ENCODE data around the gene HCST. TPM values are rescaled to one million over a fixed set of nuclear protein-coding genes. Genes with fewer than 3 reads are reported as not detected.

HCST gene, protein sequence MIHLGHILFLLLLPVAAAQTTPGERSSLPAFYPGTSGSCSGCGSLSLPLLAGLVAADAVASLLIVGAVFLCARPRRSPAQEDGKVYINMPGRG
- total RNA-seq (10 to 100 TPM in 1 of 5 donors, 1 to 10 TPM in 1, not detected in 3; 5.0 to 12.5 TPM), polyA plus RNA-seq (10 to 100 TPM in 1 of 3 donors, 1 to 10 TPM in 2; 8.2 to 11.3 (median 9.2) TPM)
- long read RNA-seq, donor 1, partial matches to known transcripts: 0 of 1 reads
- long read RNA-seq, donor 1, other reads (novel, unspliced or antisense): 0 of 1 reads
- long read RNA-seq, donor 2, partial matches to known transcripts: 0 of 1 reads
- long read RNA-seq, donor 2, other reads (novel, unspliced or antisense): 0 of 1 reads
- long read RNA-seq, donor 3: 0 reads
- long read RNA-seq, donor 4, partial matches to known transcripts: 0 of 1 reads
- long read RNA-seq, donor 4, other reads (novel, unspliced or antisense): 0 of 1 reads
- long read RNA-seq, donor 5, partial matches to known transcripts: 0 of 3 reads
- long read RNA-seq, donor 5, other reads (novel, unspliced or antisense): 0 of 3 reads
- long read RNA-seq, donor 6, transcript HCST-201 (4 exons, 613 nt): major isoform, 5 of 6 reads
- long read RNA-seq, donor 6, partial matches to known transcripts: 0 of 6 reads
- long read RNA-seq, donor 6, other reads (novel, unspliced or antisense): 0 of 6 reads
- long read RNA-seq, donor 7, partial matches to known transcripts: 0 of 1 reads
- long read RNA-seq, donor 7, other reads (novel, unspliced or antisense): 0 of 1 reads
- long read RNA-seq, donor 8, partial matches to known transcripts: 0 of 1 reads
- long read RNA-seq, donor 8, other reads (novel, unspliced or antisense): 0 of 1 reads
- long read RNA-seq, donor 9, partial matches to known transcripts: 0 of 2 reads
- long read RNA-seq, donor 9, other reads (novel, unspliced or antisense): 0 of 2 reads
- long read RNA-seq, donor 10, partial matches to known transcripts: 0 of 1 reads
- long read RNA-seq, donor 10, other reads (novel, unspliced or antisense): 0 of 1 reads

GRCh38 chr19:35901854-35902661 lies at the start of gene HCST:
Gene HCST, plus strand, starts transcription at chr19:35902529. Its CDS starts 65 bp downstream, at chr19:35902594.
- H3K4me1 ChIP-seq: peaks cover 36 to 75% (median 47%) of the 10 kb centered on the region in 4 donors
- no peaks in the 10 kb centered on the region for H3K27me3 ChIP-seq
- TF ChIP-seq POLR2AphosphoS5 (IDR thresholded peaks at IDR 0.05): no peak
- TF ChIP-seq EP300 (IDR thresholded peaks at IDR 0.05): no peak
- TF ChIP-seq, protein P1, sequence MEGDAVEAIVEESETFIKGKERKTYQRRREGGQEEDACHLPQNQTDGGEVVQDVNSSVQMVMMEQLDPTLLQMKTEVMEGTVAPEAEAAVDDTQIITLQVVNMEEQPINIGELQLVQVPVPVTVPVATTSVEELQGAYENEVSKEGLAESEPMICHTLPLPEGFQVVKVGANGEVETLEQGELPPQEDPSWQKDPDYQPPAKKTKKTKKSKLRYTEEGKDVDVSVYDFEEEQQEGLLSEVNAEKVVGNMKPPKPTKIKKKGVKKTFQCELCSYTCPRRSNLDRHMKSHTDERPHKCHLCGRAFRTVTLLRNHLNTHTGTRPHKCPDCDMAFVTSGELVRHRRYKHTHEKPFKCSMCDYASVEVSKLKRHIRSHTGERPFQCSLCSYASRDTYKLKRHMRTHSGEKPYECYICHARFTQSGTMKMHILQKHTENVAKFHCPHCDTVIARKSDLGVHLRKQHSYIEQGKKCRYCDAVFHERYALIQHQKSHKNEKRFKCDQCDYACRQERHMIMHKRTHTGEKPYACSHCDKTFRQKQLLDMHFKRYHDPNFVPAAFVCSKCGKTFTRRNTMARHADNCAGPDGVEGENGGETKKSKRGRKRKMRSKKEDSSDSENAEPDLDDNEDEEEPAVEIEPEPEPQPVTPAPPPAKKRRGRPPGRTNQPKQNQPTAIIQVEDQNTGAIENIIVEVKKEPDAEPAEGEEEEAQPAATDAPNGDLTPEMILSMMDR (IDR thresholded peaks at IDR 0.05): no peak
- no peak for TF ChIP-seq POLR2A (IDR thresholded peaks at IDR 0.05)
- H3K9me3 ChIP-seq: no peaks in the 10 kb centered on the region
- H3K27ac ChIP-seq: peak within 1 kb of the TSS; percentile 65 to 95 (median 93)
- peaks cover 0 to 10% (median 5%) of the 10 kb centered on the region in 4 donors for H3K36me3 ChIP-seq
- peak within 1 kb of the TSS; percentile 25 to 95 (median 32) for H3K4me3 ChIP-seq
- intact Hi-C loops (cut with DNase I; ENCODE audit: low total_unique reads): no loop called here
- peak in 1 of 2 donors; percentile 51 for DNase-seq
- 43 to 51% (median 48%) methylated on average over 6 of the region's 6 CpGs for WGBS, 5 donors

- 70 to 75% (median 73%) methylated on average over 8 of the region's 8 CpGs for WGBS, 5 donors
- Histone ChIP-seq H3K27ac (no peak overlapping the region), H3K36me3 (no peaks in the 10 kb centered on the region), H3K4me3 (no peak overlapping the region), H3K27me3 (peaks cover 12 to 100% (median 65%) of the 10 kb centered on the region in 3 donors), H3K4me1 (peaks cover 15 to 18% (median 17%) of the 10 kb centered on the region in 4 donors), H3K9me3 (no peaks in the 10 kb centered on the region)
- no peak for DNase-seq
- intact Hi-C loops (cut with DNase I; ENCODE audit: low total_unique reads): no loop called here
- no peak for TF ChIP-seq EP300 (IDR thresholded peaks at IDR 0.05)
- no peak for TF ChIP-seq POLR2A (IDR thresholded peaks at IDR 0.05)
- TF ChIP-seq POLR2AphosphoS5 (IDR thresholded peaks at IDR 0.05): no peak
- TF ChIP-seq, protein P1 (IDR thresholded peaks at IDR 0.05): no peak
Measured at GRCh38 chr19:35853038-35853756, 49.1 kb upstream of the HCST start.

- Histone ChIP-seq H3K27me3 (peaks cover 11 to 100% (median 68%) of the 10 kb centered on the region in 3 donors), H3K4me3 (peak within 1 kb of the TSS; percentile 38 to 69 (median 57)), H3K36me3 (no peaks in the 10 kb centered on the region), H3K4me1 (peaks cover 15 to 31% (median 28%) of the 10 kb centered on the region in 4 donors), H3K9me3 (no peaks in the 10 kb centered on the region), H3K27ac (peak within 1 kb of the TSS in 1 of 5 donors; percentile 20)
- no peak for TF ChIP-seq POLR2AphosphoS5 (IDR thresholded peaks at IDR 0.05)
- TF ChIP-seq, protein P1 (IDR thresholded peaks at IDR 0.05): no peak
- no peak for TF ChIP-seq EP300 (IDR thresholded peaks at IDR 0.05)
- TF ChIP-seq POLR2A (IDR thresholded peaks at IDR 0.05): no peak
- WGBS, 5 donors: 0 to 2% (median 1%) methylated on average over 18 to 42 of the region's 42 CpGs
- intact Hi-C loops (cut with DNase I; ENCODE audit: low total_unique reads): no loop called here
- peak in 1 of 2 donors; percentile 69 for DNase-seq
Measured at GRCh38 chr19:35856546-35857149, 45.7 kb upstream of the HCST start, which contains the start of gene KIRREL2. Gene KIRREL2, plus strand, starts transcription at chr19:35856911. Its CDS starts 209 bp downstream, at chr19:35857120.
